ENCODE results near the gene PSKH1.
"Not testable (repeated sequence)": the region's sequence is repeated elsewhere in the genome, so short reads cannot be mapped to it uniquely, and the experiment has no call there.

PSKH1 gene

GRCh38 chr16:67927131-67927941 lies 34.3 kb downstream of the PSKH1 start:
- DNase-seq: no peak

- DNase-seq: no peak
These were observed 35.1 kb downstream of the PSKH1 start for GRCh38 chr16:67928147-67928546.

GRCh38 chr16:67928561-67929364 lies 35.7 kb downstream of the PSKH1 start:
- peak; percentile 3 for DNase-seq

DNA sequence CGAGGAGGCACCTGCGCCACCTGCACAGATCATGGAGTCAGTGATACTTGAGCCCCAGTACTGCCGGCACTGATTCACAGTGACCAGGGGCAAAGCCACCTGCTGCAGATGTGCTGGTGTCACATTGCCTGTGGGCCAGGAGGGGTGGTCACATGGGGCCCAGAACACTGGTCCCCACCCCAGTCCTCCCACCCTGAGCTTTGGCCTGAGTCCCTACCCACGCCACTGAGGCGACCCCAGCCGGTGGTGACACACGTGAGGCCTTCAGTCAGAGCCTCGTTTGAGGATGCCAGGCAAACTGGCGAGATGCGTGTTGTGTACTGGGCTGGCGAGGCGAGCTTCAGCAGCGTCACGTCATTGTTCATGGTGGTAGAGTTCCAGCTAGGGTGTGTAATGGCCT lies 37.1 kb downstream of the PSKH1 start:
- no peak for DNase-seq

GRCh38 chr16:67930678-67931211 lies 37.7 kb downstream of the PSKH1 start:
- DNase-seq: no peak

- no peak for DNase-seq
These were observed 38.8 kb downstream of the PSKH1 start, which contains the start of gene CTRL for GRCh38 chr16:67931712-67932461. Gene CTRL (minus strand): TSS chr16:67931862. CDS start chr16:67931852, 10 bp downstream.

GRCh38 chr16:67932462-67932840 lies 39.4 kb downstream of the PSKH1 start:
- DNase-seq: no peak

GRCh38 chr16:67933805-67934204 lies 40.8 kb downstream of the PSKH1 start:
- no peak for DNase-seq

DNA sequence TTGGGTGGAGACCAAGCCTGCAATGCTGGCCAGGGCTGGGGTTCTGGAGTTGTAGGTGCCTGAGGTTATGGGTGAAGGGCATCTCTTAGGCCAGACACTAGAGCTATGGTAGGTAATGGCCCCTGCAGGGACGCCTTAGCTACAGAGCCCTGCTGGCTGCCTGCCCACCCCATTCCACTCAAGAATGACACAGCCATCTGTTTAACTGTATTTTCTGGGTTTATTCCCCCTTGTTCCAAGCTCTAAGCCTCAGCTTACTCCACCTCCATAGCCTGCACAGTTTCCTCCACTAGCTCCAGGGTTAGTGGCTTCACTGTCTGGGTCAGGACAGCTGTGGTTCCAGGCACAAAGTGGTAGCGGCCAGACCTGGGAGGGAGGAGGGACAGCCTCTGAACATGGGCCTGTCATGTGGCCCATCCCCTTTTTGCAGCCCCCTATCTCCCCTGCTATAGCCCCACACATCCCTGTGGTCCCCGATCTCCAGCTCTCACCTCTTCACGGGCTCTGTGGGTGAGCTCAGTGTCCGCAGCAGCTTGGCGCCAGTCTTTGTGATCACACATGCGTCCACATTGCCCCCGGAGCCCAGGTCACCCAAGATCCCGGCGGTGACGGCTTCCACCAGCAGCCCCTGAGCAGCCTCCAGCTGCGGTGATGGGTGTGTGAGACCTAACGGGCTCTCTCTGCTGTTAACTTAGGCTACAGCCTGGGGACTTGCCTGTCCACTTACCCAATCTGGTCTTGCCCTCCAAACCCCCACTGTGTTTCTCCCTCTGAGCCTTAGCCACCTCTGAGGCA lies 41.4 kb downstream of the PSKH1 start:
- no peak for DNase-seq

- DNase-seq: no peak
These were observed 42.0 kb downstream of the PSKH1 start for GRCh38 chr16:67935101-67935401.

DNA sequence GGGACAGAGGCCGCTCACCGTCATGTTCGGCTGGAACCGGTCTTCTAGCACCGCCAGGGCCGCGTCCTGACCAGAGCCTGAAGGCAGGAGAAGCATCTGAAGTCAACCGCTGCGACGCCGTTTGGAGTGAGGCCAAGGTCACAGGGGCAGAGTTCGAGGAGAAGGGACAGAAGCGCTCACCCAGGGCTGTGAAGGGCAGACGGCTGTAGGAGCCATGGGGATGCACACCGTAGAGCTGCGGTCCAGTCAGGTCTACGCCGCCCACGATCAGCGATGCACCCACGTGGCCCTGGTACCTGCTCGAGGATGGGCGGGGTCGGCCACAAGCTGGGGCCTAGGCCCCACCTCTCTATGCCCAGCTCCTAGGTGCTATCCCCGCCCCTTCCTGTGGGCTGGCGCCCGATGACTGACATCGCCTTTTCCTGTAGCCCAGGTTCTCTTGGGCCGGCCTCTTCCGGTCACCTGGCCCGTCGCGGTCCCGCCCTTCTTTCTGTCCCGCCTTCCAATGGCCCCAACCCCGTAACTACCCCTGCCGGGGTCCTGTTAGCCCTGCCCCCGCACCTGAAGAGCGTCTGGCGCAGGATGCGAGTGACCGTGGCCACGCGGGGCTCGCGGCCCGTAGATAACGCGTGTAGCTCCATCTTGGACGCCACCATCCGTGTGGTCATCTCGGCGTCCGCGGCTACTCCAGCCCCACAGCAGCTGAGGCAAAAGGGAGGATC lies 42.5 kb downstream of the PSKH1 start:
- DNase-seq: peak; percentile 87

DNA sequence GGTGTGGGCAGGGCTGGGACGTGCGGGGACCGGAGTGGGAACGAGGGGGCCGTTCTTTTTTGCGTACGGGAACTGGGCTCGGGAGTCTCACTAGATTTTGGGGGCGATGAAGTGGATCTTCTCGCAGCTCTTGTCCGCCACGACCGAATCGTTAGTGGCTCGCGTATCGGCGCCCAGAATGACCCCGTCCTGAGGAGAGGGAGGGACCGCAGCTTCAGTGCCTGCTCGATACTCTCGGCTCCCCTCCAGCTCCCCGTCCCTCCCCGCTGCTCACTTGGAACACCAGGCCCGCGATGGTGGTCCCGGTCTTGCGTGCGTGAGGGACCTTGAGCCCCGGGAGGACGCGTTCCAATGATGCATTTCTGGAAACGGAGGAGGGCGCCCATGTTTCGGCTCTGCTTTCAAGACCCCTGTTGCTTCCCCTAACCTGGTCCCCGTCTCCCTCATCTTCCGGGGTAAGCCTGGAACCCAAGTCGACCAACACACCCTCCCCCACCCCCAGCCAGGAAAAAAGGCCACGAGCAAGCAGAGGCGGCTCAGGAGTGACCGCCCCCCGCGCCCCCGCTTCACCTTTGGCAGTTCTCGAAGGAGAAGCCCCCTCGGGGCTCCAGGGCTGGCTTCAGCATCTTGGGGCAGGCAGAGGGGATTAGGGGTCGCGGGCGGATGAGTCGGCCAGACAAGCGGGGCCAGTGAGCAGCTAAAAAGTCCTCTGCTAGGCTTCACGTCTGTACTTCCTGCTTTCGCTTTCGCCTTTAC lies 43.2 kb downstream of the PSKH1 start, which contains the start of gene PSMB10:
Gene PSMB10, minus strand, starts transcription at position 727 of the 756 bp plus-strand sequence. Its CDS starts 101 bp downstream, at position 626.
- no peak for DNase-seq

- no peak for DNase-seq
These were observed 44.0 kb downstream of the PSKH1 start for GRCh38 chr16:67936880-67937605.

DNA sequence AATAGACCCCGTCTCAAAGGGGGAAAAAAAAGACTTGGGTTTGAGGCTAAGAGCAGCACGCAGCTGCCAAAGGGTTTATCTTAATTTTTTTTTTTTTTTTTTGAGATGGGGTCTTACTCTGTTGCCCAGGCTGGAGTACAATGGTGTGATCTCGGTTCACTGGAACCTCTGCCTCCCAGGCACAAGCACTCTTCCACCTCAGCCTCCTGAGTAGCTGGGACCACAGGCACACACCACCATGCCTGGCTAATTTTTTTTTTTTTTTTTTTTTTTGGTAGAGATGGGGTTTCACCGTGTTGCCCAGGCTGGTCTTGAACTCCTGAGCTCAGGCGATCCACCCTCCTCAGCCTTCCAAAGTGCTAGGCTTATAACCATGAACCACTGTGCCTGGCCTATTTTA lies 44.7 kb downstream of the PSKH1 start:
- not testable (repeated sequence) for DNase-seq

GRCh38 chr16:67939507-67940445 lies 46.7 kb downstream of the PSKH1 start:
- no peak for DNase-seq

GRCh38 chr16:67940446-67941089 lies 47.5 kb downstream of the PSKH1 start:
- no peak for DNase-seq

GRCh38 chr16:67941469-67942199 lies 48.6 kb downstream of the PSKH1 start:
- DNase-seq: no peak

DNA sequence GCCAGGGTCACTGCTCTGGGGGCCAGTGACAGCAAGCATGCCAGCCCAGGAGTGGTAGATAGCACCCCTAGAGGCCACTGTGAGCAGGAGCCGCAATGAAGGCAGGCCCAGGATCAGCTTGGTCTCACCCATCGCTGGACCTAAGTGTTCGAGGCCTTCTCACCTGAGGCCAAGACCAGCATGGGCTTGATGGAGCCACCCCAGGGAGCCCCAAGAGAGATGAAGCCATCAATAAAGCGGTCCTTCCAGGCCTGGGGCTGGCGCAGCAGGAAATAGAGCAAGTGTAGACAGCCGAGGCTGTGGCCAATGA lies 49.1 kb downstream of the PSKH1 start:
- no peak for DNase-seq
